Measurements from ENCODE around the gene THSD7A. TPM values are rescaled to one million over a fixed set of nuclear protein-coding genes. Genes with fewer than 3 reads are reported as not detected.

THSD7A gene
- total RNA-seq, 2 experiments from 2014 or later, result not detected

- POLR2A ChIA-PET, result no interaction called here
- no peaks in the 10 kb centered on the region for H3K9me3 Mint-ChIP-seq
- H3K36me3 Mint-ChIP-seq (ENCODE audit: low read depth), result no peaks in the 10 kb centered on the region
- no peaks in the 10 kb centered on the region for H3K27me3 Mint-ChIP-seq
- no peak overlapping the region for H3K4me3 Mint-ChIP-seq
- no peak overlapping the region for H3K27ac Mint-ChIP-seq
- no peak for DNase-seq
- H3K4me1 Mint-ChIP-seq, result no peaks in the 10 kb centered on the region
- CTCF ChIA-PET, result no interaction called here
Measured at GRCh38 chr7:11701829-11702560, 130.0 kb downstream of the THSD7A start.

GRCh38 chr7:11699666-11700065 is 132.3 kb downstream of the THSD7A start:
- Mint-ChIP-seq H3K27me3 (no peaks in the 10 kb centered on the region), H3K36me3 (ENCODE audit: low read depth) (no peaks in the 10 kb centered on the region), H3K4me3 (no peak overlapping the region)

GRCh38 chr7:11698384-11698871 is 133.6 kb downstream of the THSD7A start:
- no peak overlapping the region for H3K4me3 Mint-ChIP-seq
- POLR2A ChIA-PET, result no interaction called here
- H3K36me3 Mint-ChIP-seq (ENCODE audit: low read depth), result no peaks in the 10 kb centered on the region
- no peaks in the 10 kb centered on the region for H3K27me3 Mint-ChIP-seq
- no peaks in the 10 kb centered on the region for H3K4me1 Mint-ChIP-seq
- no peak for DNase-seq
- H3K27ac Mint-ChIP-seq, result no peak overlapping the region
- H3K9me3 Mint-ChIP-seq, result no peaks in the 10 kb centered on the region
- CTCF ChIA-PET, result interaction anchor here (1.2 kb wide), 1 partner anchor 227 kb away, joined by 3 read pairs; no protein-coding TSS in a partner anchor

More at GRCh38 chr7:11699666-11700065, 132.3 kb downstream of the THSD7A start:
- no peak for DNase-seq
- ChIA-PET CTCF (no interaction called here), POLR2A (no interaction called here)
- H3K4me1 Mint-ChIP-seq, result no peaks in the 10 kb centered on the region
- no peaks in the 10 kb centered on the region for H3K9me3 Mint-ChIP-seq
- no peak overlapping the region for H3K27ac Mint-ChIP-seq

- no peak for DNase-seq
- Mint-ChIP-seq H3K9me3 (no peaks in the 10 kb centered on the region), H3K27ac (no peak overlapping the region), H3K36me3 (ENCODE audit: low read depth) (no peaks in the 10 kb centered on the region), H3K27me3 (no peaks in the 10 kb centered on the region), H3K4me3 (no peak overlapping the region), H3K4me1 (no peaks in the 10 kb centered on the region)
- CTCF ChIA-PET, result no interaction called here
- POLR2A ChIA-PET, result no interaction called here
Measured at GRCh38 chr7:11690395-11690794, 141.6 kb downstream of the THSD7A start.

GRCh38 chr7:11689096-11689495 is 142.9 kb downstream of the THSD7A start:
- ChIA-PET POLR2A (no interaction called here), CTCF (no interaction called here)
- H3K27ac Mint-ChIP-seq, result no peak overlapping the region

GRCh38 chr7:11681461-11681860 is 150.5 kb downstream of the THSD7A start:
- no peak overlapping the region for H3K27ac Mint-ChIP-seq
- peaks cover 13% of the 10 kb centered on the region for H3K9me3 Mint-ChIP-seq
- H3K4me3 Mint-ChIP-seq, result no peak overlapping the region
- no peaks in the 10 kb centered on the region for H3K4me1 Mint-ChIP-seq
- ChIA-PET CTCF (no interaction called here), POLR2A (no interaction called here)
- DNase-seq, result no peak
- H3K27me3 Mint-ChIP-seq, result no peaks in the 10 kb centered on the region
- no peaks in the 10 kb centered on the region for H3K36me3 Mint-ChIP-seq (ENCODE audit: low read depth)

More at GRCh38 chr7:11689096-11689495, 142.9 kb downstream of the THSD7A start:
- Mint-ChIP-seq H3K36me3 (ENCODE audit: low read depth) (no peaks in the 10 kb centered on the region), H3K9me3 (peaks cover 3% of the 10 kb centered on the region), H3K4me1 (no peaks in the 10 kb centered on the region), H3K27me3 (no peaks in the 10 kb centered on the region), H3K4me3 (no peak overlapping the region)
- DNase-seq, result no peak

- DNase-seq, result no peak
- Mint-ChIP-seq H3K4me3 (no peak overlapping the region), H3K9me3 (peaks cover 5% of the 10 kb centered on the region), H3K36me3 (ENCODE audit: low read depth) (no peaks in the 10 kb centered on the region), H3K27me3 (no peaks in the 10 kb centered on the region), H3K4me1 (no peaks in the 10 kb centered on the region), H3K27ac (no peak overlapping the region)
- ChIA-PET CTCF (no interaction called here), POLR2A (no interaction called here)
Measured at GRCh38 chr7:11675163-11675562, 156.8 kb downstream of the THSD7A start.

- Mint-ChIP-seq H3K9me3 (no peaks in the 10 kb centered on the region), H3K4me3 (no peak overlapping the region), H3K27me3 (no peaks in the 10 kb centered on the region), H3K36me3 (ENCODE audit: low read depth) (no peaks in the 10 kb centered on the region), H3K4me1 (no peaks in the 10 kb centered on the region), H3K27ac (no peak overlapping the region)
- CTCF ChIA-PET, result no interaction called here
- DNase-seq, result no peak
- POLR2A ChIA-PET, result no interaction called here
Measured at GRCh38 chr7:11668727-11669126, 163.3 kb downstream of the THSD7A start.

- CTCF ChIA-PET, result no interaction called here
- no peak overlapping the region for H3K4me3 Mint-ChIP-seq
Measured at GRCh38 chr7:11667810-11668185, 164.2 kb downstream of the THSD7A start.

GRCh38 chr7:11667071-11667809 is 164.8 kb downstream of the THSD7A start:
- Mint-ChIP-seq H3K4me1 (no peaks in the 10 kb centered on the region), H3K36me3 (ENCODE audit: low read depth) (no peaks in the 10 kb centered on the region), H3K27me3 (no peaks in the 10 kb centered on the region), H3K27ac (no peak overlapping the region), H3K9me3 (no peaks in the 10 kb centered on the region), H3K4me3 (no peak overlapping the region)
- ChIA-PET POLR2A (no interaction called here), CTCF (no interaction called here)
- DNase-seq, result no peak

More at GRCh38 chr7:11667810-11668185, 164.2 kb downstream of the THSD7A start:
- no peaks in the 10 kb centered on the region for H3K4me1 Mint-ChIP-seq
- H3K36me3 Mint-ChIP-seq (ENCODE audit: low read depth), result no peaks in the 10 kb centered on the region
- H3K27ac Mint-ChIP-seq, result no peak overlapping the region
- H3K9me3 Mint-ChIP-seq, result no peaks in the 10 kb centered on the region
- POLR2A ChIA-PET, result no interaction called here
- no peaks in the 10 kb centered on the region for H3K27me3 Mint-ChIP-seq
- DNase-seq, result no peak

- POLR2A ChIA-PET, result no interaction called here
Measured at GRCh38 chr7:11665357-11665756, 166.6 kb downstream of the THSD7A start.

GRCh38 chr7:11655642-11656041 is 176.4 kb downstream of the THSD7A start:
- no peaks in the 10 kb centered on the region for H3K36me3 Mint-ChIP-seq (ENCODE audit: low read depth)
- POLR2A ChIA-PET, result no interaction called here

More at GRCh38 chr7:11665357-11665756, 166.6 kb downstream of the THSD7A start:
- CTCF ChIA-PET, result no interaction called here
- no peaks in the 10 kb centered on the region for H3K27me3 Mint-ChIP-seq
- no peaks in the 10 kb centered on the region for H3K4me1 Mint-ChIP-seq
- no peak overlapping the region for H3K4me3 Mint-ChIP-seq
- no peak for DNase-seq
- H3K36me3 Mint-ChIP-seq (ENCODE audit: low read depth), result no peaks in the 10 kb centered on the region
- no peak overlapping the region for H3K27ac Mint-ChIP-seq
- H3K9me3 Mint-ChIP-seq, result no peaks in the 10 kb centered on the region

GRCh38 chr7:11655163-11655562 is 176.8 kb downstream of the THSD7A start:
- no peak overlapping the region for H3K4me3 Mint-ChIP-seq
- no peaks in the 10 kb centered on the region for H3K27me3 Mint-ChIP-seq
- H3K9me3 Mint-ChIP-seq, result no peaks in the 10 kb centered on the region
- CTCF ChIA-PET, result no interaction called here
- H3K27ac Mint-ChIP-seq, result no peak overlapping the region
- H3K4me1 Mint-ChIP-seq, result no peaks in the 10 kb centered on the region
- no peak for DNase-seq
- H3K36me3 Mint-ChIP-seq (ENCODE audit: low read depth), result no peaks in the 10 kb centered on the region
- POLR2A ChIA-PET, result no interaction called here

More at GRCh38 chr7:11655642-11656041, 176.4 kb downstream of the THSD7A start:
- no peak overlapping the region for H3K27ac Mint-ChIP-seq
- H3K4me3 Mint-ChIP-seq, result no peak overlapping the region
- no peak for DNase-seq
- CTCF ChIA-PET, result no interaction called here
- H3K9me3 Mint-ChIP-seq, result no peaks in the 10 kb centered on the region
- no peaks in the 10 kb centered on the region for H3K27me3 Mint-ChIP-seq
- no peaks in the 10 kb centered on the region for H3K4me1 Mint-ChIP-seq

Data from activated CD4-positive, alpha-beta T cell treated with anti-CD3 and anti-CD28 coated beads, Interleukin-2, amount 10 ng/mL, durations not matched to agents 7 days and 5 days (primary cell).